Esophagus muscularis mucosa (tissue), 4 donors: ENCODE results near the gene GALNT14. TPM values are rescaled to one million over a fixed set of nuclear protein-coding genes. Genes with fewer than 3 reads are reported as not detected.

Experiments
- DNase-seq: peaks from one replicate; pipeline ENCODE4 v3.0.0-alpha.2; 2017; ENCODE audit errors: extremely low spot score
- H3K27ac ChIP-seq, 4 donors: fragments of 200-600 bp; sonication (generic); replicated peaks in 1 of 4; 1 replicate in 3 of 4; 2 replicates in 1 of 4; pipeline ENCODE4 v1.5.1; 2016 to 2019; ENCODE audit warnings: mild to moderate bottlenecking in 1 of 4
- H3K27me3 ChIP-seq, 4 donors: fragments of 200-600 bp; sonication (generic); one replicate each; pipeline versions ENCODE4 v1.5.1 to v1.6.0; 2016 to 2019
- H3K36me3 ChIP-seq, 4 donors: fragments of 200-600 bp; sonication (generic); one replicate each; pipeline ENCODE4 v1.5.1; 2016 to 2019
- H3K4me1 ChIP-seq, 4 donors: fragments of 200-600 bp; sonication (generic); one replicate each; pipeline ENCODE4 v1.5.1; 2016 to 2019
- H3K4me3 ChIP-seq, 4 donors: fragments of 200-600 bp; sonication (generic); 1 replicate in 2 of 4; 2 replicates in 2 of 4; pipeline ENCODE4 v1.5.1; 2016 to 2019; ENCODE audit warnings: mild to moderate bottlenecking in 4 of 4, moderate library complexity in 1 of 4
- H3K9me3 ChIP-seq, 4 donors: fragments of 200-600 bp; sonication (generic); 1 replicate in 3 of 4; 2 replicates in 1 of 4; pipeline ENCODE4 v1.5.1; 2016 to 2019
- EP300 ChIP-seq: sonication (generic); formaldehyde crosslinking; IDR thresholded peaks from one replicate; pipeline ENCODE4 v1.6.1; 2017; ENCODE audit warnings: antibody characterized with exemption
- POLR2A ChIP-seq: fragments of 450-650 bp; IDR thresholded peaks from one replicate; pipeline ENCODE4 v1.6.1; 2017; ENCODE audit warnings: antibody characterized with exemption, moderate library complexity, mild to moderate bottlenecking, low read depth
- POLR2AphosphoS5 ChIP-seq, 2 donors: sonication (generic); formaldehyde crosslinking; IDR thresholded peaks; one replicate each; pipeline ENCODE4 v1.6.1; 2017; ENCODE audit warnings: antibody characterized with exemption in 2 of 2
- WGBS: methylation state at CpG from one replicate; pipeline ENCODE4 v1.1.5; 2018; 5-methylcytosine and 5-hydroxymethylcytosine counted together
- intact Hi-C: fragments of 100-400 bp; cut with DNase I; formaldehyde crosslinking; loops from one replicate; pipeline ENCODE4 v1.15.1; 2023
- total RNA-seq, 4 donors: library from RNA; depleted of rRNA; stranded (reverse); fragments of >200 nt; gene quantifications; one replicate each; pipeline versions ENCODE4 v1.1.0 to v1.2.1, GENCODE V29; 2016
- TF ChIP-seq, protein P1 (sequence below), 3 experiments: fragments of 200-600 bp in 2 of 3; fragments of 450-650 bp in 1 of 3; sonication (generic) in 2 of 3; IDR thresholded peaks; one replicate each; pipeline ENCODE4 v1.5.1; 2017 to 2019; ENCODE audit warnings: antibody characterized with exemption in 3 of 3, mild to moderate bottlenecking in 2 of 3, moderate library complexity in 1 of 3

Gene GALNT14
- total RNA-seq, 4 donors from 2014 or later, result 0.33 to 1.0 (median 0.80) TPM; not detected in 1

DNA sequence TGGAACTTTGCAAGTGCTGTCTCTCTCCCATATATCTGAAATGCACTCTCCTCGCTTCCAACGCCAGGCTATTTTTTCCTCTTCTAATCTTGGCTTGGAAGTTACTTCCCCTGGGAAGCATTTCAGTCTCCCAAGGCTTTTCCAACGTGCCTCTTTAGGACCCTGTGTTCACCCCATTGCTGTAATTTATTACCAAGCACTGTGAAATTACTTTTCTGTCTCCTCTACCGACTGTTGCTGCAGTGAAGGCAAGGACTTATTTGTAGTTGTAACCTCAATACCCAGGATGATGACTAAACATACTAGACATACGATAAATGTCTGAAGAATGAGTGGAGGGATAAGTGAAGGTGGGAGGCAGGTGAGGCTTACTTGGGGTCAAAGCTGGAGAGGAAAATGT, 163.7 kb downstream of the GALNT14 start:
- no peak for DNase-seq
- H3K27me3 ChIP-seq, result peaks cover 0 to 12% (median 0%) of the 10 kb centered on the region in 4 donors
- WGBS, result 76% methylated on average over 5 of the region's 5 CpGs
- peaks cover 2% of the 10 kb centered on the region in 4 donors for H3K4me1 ChIP-seq
- intact Hi-C loops, result no loop called here
- no peaks in the 10 kb centered on the region for H3K9me3 ChIP-seq
- TF ChIP-seq POLR2AphosphoS5 (IDR thresholded peaks at IDR 0.05) (no peak), POLR2A (no peak), EP300 (no peak)
- no peak overlapping the region for H3K4me3 ChIP-seq
- no peaks in the 10 kb centered on the region for H3K36me3 ChIP-seq
- no peak overlapping the region for H3K27ac ChIP-seq

DNA sequence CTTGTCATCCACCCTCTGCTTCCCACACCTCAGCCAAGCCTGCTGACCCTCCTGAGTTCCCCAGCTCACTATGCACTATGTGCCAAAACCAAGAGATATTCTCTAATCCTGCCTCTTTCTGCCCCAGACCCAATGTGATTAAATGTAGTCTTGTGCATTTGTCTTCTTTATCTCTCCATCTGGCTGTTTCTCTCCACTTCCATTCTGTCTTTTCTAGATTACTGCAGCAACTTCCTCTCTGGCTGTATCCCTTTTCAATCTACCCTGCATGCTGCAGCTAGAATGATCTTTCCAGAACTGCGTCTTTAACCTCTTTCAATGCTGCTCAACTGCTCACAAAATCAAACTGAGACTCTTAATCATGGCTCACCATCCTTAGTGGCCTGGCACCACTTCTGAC, 164.1 kb downstream of the GALNT14 start:
- no peaks in the 10 kb centered on the region for H3K4me1 ChIP-seq
- no peak overlapping the region for H3K4me3 ChIP-seq
- no peaks in the 10 kb centered on the region for H3K36me3 ChIP-seq
- peaks cover 0 to 16% (median 0%) of the 10 kb centered on the region in 4 donors for H3K27me3 ChIP-seq
- H3K27ac ChIP-seq, result no peak overlapping the region
- TF ChIP-seq POLR2A (no peak), EP300 (no peak), POLR2AphosphoS5 (IDR thresholded peaks at IDR 0.05) (no peak)
- TF ChIP-seq, protein P1, sequence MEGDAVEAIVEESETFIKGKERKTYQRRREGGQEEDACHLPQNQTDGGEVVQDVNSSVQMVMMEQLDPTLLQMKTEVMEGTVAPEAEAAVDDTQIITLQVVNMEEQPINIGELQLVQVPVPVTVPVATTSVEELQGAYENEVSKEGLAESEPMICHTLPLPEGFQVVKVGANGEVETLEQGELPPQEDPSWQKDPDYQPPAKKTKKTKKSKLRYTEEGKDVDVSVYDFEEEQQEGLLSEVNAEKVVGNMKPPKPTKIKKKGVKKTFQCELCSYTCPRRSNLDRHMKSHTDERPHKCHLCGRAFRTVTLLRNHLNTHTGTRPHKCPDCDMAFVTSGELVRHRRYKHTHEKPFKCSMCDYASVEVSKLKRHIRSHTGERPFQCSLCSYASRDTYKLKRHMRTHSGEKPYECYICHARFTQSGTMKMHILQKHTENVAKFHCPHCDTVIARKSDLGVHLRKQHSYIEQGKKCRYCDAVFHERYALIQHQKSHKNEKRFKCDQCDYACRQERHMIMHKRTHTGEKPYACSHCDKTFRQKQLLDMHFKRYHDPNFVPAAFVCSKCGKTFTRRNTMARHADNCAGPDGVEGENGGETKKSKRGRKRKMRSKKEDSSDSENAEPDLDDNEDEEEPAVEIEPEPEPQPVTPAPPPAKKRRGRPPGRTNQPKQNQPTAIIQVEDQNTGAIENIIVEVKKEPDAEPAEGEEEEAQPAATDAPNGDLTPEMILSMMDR (IDR thresholded peaks at IDR 0.05), result no peak
- DNase-seq, result no peak
- intact Hi-C loops, result no loop called here
- WGBS, result 76% methylated on average over 1 of the region's 1 CpG
- H3K9me3 ChIP-seq, result no peaks in the 10 kb centered on the region

DNA sequence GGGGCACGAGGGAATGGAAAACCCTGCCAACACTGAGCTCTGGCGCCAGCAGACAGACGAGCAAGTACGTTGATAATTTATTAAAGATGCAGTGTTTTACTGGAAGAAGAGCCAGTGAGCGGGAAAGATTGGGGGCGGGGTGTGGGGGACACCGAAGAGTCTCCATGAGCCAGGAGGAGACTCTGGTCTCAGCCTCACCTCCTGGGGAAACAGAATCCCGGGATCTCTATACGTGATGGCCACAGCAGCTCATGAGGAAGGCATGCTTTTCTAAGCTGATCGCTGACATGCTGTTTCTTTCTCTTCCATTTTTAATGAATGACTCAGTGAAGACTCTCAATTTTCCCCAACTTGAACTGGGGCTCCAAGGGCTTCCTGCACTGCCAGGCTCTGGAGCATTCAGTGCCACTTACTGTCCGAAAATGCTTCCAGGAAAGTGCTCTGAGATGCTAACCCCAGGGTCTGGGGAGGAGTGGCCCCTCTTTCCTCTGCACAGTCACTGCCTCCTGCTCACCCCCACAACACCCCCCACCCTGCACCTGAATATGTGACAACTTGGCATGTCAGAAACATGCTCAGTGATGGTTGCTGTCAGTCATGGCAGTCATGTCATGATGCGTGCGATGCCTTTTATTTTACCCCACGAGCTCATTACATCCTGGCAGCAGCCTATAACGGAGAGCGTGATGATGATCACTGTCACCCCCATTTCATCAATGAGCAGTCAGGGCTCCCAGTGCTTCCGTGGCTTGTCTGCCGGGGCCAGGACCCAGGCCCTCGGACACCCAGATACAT, 166.8 kb downstream of the GALNT14 start:
- TF ChIP-seq POLR2A, result no peak
- no peak for TF ChIP-seq POLR2AphosphoS5 (IDR thresholded peaks at IDR 0.05)
- TF ChIP-seq, protein P1 (IDR thresholded peaks at IDR 0.05), result no peak
- TF ChIP-seq EP300, result no peak
- intact Hi-C loops, result no loop called here
- Histone ChIP-seq H3K9me3 (no peaks in the 10 kb centered on the region), H3K27ac (no peak overlapping the region), H3K36me3 (no peaks in the 10 kb centered on the region), H3K4me3 (no peak overlapping the region), H3K27me3 (peaks cover 0 to 33% (median 0%) of the 10 kb centered on the region in 4 donors), H3K4me1 (no peaks in the 10 kb centered on the region)
- DNase-seq, result no peak
- WGBS, result 75% methylated on average over 16 of the region's 19 CpGs

DNA sequence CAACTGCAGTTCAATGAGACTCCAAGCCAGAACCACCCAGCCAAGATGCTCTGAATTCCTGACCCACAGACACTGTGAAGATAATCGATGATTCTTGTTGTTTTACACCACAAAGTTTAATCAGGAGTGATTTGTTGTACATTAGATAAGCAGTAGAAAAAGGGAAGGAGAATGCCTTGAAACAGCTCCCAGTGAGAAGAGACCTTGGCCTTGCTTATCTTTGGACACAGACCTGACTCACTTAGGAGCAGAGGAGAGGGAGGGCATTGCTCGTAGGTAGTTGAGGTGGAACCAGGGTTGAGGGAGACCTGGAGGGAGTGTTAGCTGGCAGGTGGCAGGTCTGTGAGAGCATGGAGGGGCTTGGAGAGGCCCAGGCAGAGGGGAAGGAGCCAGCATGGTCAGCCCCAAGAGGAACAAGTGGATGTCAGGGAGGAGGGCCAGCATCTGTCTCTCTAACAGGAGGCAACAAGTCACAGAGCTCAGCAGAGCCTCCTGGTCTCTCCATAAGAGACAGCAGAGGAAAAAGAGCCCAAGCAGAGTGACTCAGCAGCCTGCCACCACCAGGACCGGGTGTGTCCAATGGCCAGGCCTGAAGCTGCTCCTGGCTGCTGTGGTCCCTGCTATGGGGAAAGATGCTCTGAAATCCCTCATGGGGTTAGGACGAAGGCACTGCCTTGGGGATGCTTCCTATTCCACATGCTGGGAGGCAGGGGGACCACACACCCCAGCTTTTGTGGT, 169.4 kb downstream of the GALNT14 start:
- intact Hi-C loops, result no loop called here
- H3K4me1 ChIP-seq, result no peaks in the 10 kb centered on the region
- DNase-seq, result no peak
- WGBS, result 86% methylated on average over 4 of the region's 4 CpGs
- peaks cover 0 to 51% (median 0%) of the 10 kb centered on the region in 4 donors for H3K27me3 ChIP-seq
- no peaks in the 10 kb centered on the region for H3K36me3 ChIP-seq
- H3K4me3 ChIP-seq, result no peak overlapping the region
- TF ChIP-seq POLR2A (no peak), EP300 (no peak)
- TF ChIP-seq, protein P1 (IDR thresholded peaks at IDR 0.05), result no peak
- no peaks in the 10 kb centered on the region for H3K9me3 ChIP-seq
- H3K27ac ChIP-seq, result no peak overlapping the region

DNA sequence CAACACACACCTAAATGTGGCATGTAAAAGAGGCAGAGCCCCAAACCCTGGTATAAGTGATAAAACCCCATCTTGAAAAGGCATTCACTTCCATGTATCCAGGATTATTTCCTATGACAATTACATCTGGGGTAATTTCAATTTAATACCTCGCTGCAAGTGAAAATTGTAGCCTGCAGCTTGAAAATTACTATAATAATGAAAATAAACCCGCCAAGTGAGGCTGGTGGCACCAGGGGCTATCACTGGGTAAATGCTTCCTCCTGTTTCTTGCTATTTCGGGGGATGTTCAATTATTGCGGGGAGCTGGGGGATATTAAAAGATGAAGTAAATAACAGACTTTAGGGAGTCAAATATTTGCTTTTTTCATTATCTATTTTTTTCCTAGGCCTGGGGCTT, 171.5 kb downstream of the GALNT14 start:
- WGBS, result 96% methylated on average over 4 of the region's 4 CpGs
- Histone ChIP-seq H3K27ac (no peak overlapping the region), H3K36me3 (no peaks in the 10 kb centered on the region), H3K27me3 (peaks cover 0 to 51% (median 0%) of the 10 kb centered on the region in 4 donors), H3K4me1 (no peaks in the 10 kb centered on the region), H3K4me3 (no peak overlapping the region), H3K9me3 (no peaks in the 10 kb centered on the region)
- no peak for DNase-seq
- TF ChIP-seq, protein P1 (IDR thresholded peaks at IDR 0.05), result no peak
- TF ChIP-seq POLR2A (no peak), POLR2AphosphoS5 (IDR thresholded peaks at IDR 0.05) (no peak), EP300 (no peak)
- intact Hi-C loops, result no loop called here
